IMR-90 (cell line): ENCODE data around the gene ZNF277. TPM values are rescaled to one million over a fixed set of nuclear protein-coding genes. Genes with fewer than 3 reads are reported as not detected.

ENCODE experiments used
- ATAC-seq: fragments of 200-7000 bp; cut with Tn5 transposase; 2 replicates; pipeline ENCODE4 v1.9.1; 2020; ENCODE audit warnings: low read depth, mild to moderate bottlenecking, moderate library complexity
- BruUV-seq: library from RNA; stranded (reverse); fragments of 400-500 nt; replicated peaks from 2 replicates; lab custom pipeline; 2021; lab: Mats Ljungman, UMichigan
- CTCF ChIA-PET: fragments of 300-600 bp; formaldehyde crosslinking; extraction: SDS; loops from one replicate; lab custom pipeline; 2021; ENCODE audit warnings: antibody characterized with exemption; lab: Yijun Ruan, JAX
- POLR2A ChIA-PET: fragments of 300-600 bp; sonication (Branson Sonifier 250); formaldehyde crosslinking; loops from one replicate; lab custom pipeline; 2022; ENCODE audit warnings: antibody characterized with exemption; ENCODE audit not compliant: unreplicated experiment; lab: Charles Lee
- DNase-seq: peaks from one replicate; pipeline ENCODE4 v3.0.0; 2013
- H2AFZ ChIP-seq: replicated peaks from 2 replicates; pipeline ENCODE3; 2013; ENCODE audit warnings: low read length, mild to moderate bottlenecking; ENCODE audit not compliant: poor library complexity
- H2AK5ac ChIP-seq: 2 replicates; pipeline ENCODE4 v1.6.1; 2013; ENCODE audit warnings: low read depth, low read length, inconsistent platforms
- H2AK9ac ChIP-seq: replicated peaks from 2 replicates; pipeline ENCODE3; 2013; ENCODE audit warnings: mild to moderate bottlenecking, low read depth, low read length, moderate library complexity; ENCODE audit not compliant: poor library complexity
- H2BK120ac ChIP-seq: 2 replicates; pipeline ENCODE4 v1.6.1; 2013; ENCODE audit warnings: low read depth, low read length, inconsistent platforms
- H2BK15ac ChIP-seq: 3 replicates; pipeline ENCODE4 v1.6.1; 2013; ENCODE audit warnings: low read depth, low read length, inconsistent platforms
- H2BK20ac ChIP-seq: 2 replicates; pipeline ENCODE4 v1.6.1; 2013; ENCODE audit warnings: low read depth, mild to moderate bottlenecking, inconsistent platforms, low read length, moderate library complexity
- H2BK5ac ChIP-seq: 2 replicates; pipeline ENCODE4 v1.6.1; 2013; ENCODE audit warnings: mild to moderate bottlenecking, low read depth, low read length, inconsistent platforms; ENCODE audit not compliant: poor library complexity, severe bottlenecking
- H3K14ac ChIP-seq: replicated peaks from 2 replicates; pipeline ENCODE4 v1.6.1; 2013; ENCODE audit warnings: low read depth, low read length, inconsistent platforms
- H3K18ac ChIP-seq: 2 replicates; pipeline ENCODE4 v1.6.1; 2013; ENCODE audit warnings: low read depth, low read length, control low read depth
- H3K23ac ChIP-seq: 2 replicates; pipeline ENCODE4 v1.6.1; 2013; ENCODE audit warnings: low read depth, low read length, inconsistent platforms
- H3K27ac ChIP-seq: 2 replicates; pipeline ENCODE4 v1.5.1; 2013; ENCODE audit warnings: mild to moderate bottlenecking, control low read depth, low read length; ENCODE audit not compliant: insufficient read depth
- H3K27me3 ChIP-seq: 2 replicates; pipeline ENCODE4 v1.6.1; 2013; ENCODE audit warnings: low read length; ENCODE audit not compliant: control insufficient read depth, insufficient read depth
- H3K36me3 ChIP-seq: 2 replicates; pipeline ENCODE4 v1.6.1; 2013; ENCODE audit warnings: low read length, mixed read lengths; ENCODE audit not compliant: control insufficient read depth, insufficient read depth
- H3K4ac ChIP-seq: 2 replicates; pipeline ENCODE4 v1.6.1; 2013; ENCODE audit warnings: low read depth, low read length, inconsistent platforms
- H3K4me1 ChIP-seq: 2 replicates; pipeline ENCODE4 v1.6.1; 2013; ENCODE audit warnings: low read length, mixed read lengths; ENCODE audit not compliant: control insufficient read depth, insufficient read depth
- H3K4me2 ChIP-seq: 2 replicates; pipeline ENCODE4 v1.6.1; 2013; ENCODE audit warnings: low read depth, mild to moderate bottlenecking, control low read depth, low read length, moderate library complexity
- H3K4me3 ChIP-seq: 2 replicates; pipeline ENCODE4 v1.5.1; 2013; ENCODE audit warnings: low read depth, mild to moderate bottlenecking, control low read depth, low read length, moderate library complexity; ENCODE audit not compliant: insufficient read depth
- H3K56ac ChIP-seq: 2 replicates; pipeline ENCODE4 v1.6.1; 2013; ENCODE audit warnings: low read length, inconsistent platforms; ENCODE audit not compliant: insufficient read depth; ENCODE audit errors: extremely low read depth
- H3K79me1 ChIP-seq, 2 experiments: 2 replicates each; pipeline ENCODE4 v1.6.1; 2013; ENCODE audit warnings: low read length in 2 of 2, inconsistent platforms in 1 of 2, low read depth in 1 of 2
- H3K9ac ChIP-seq: 2 replicates; pipeline ENCODE4 v1.6.1; 2013; ENCODE audit warnings: low read depth, low read length, control low read depth
- H3K9me1 ChIP-seq: 2 replicates; pipeline ENCODE4 v1.6.1; 2013; ENCODE audit warnings: low read length, inconsistent platforms; ENCODE audit not compliant: insufficient read depth
- H3K9me3 ChIP-seq: 2 replicates; pipeline ENCODE4 v1.6.1; 2013; ENCODE audit warnings: low read length; ENCODE audit not compliant: control insufficient read depth, insufficient read depth
- H4K20me1 ChIP-seq: 2 replicates; pipeline ENCODE4 v1.6.1; 2013; ENCODE audit warnings: low read length, inconsistent platforms; ENCODE audit not compliant: insufficient read depth
- H4K5ac ChIP-seq: 2 replicates; pipeline ENCODE4 v1.6.1; 2013; ENCODE audit warnings: mild to moderate bottlenecking, low read depth, low read length, control low read depth
- H4K8ac ChIP-seq, 2 experiments: 2 replicates each; pipeline ENCODE4 v1.6.1; 2013; ENCODE audit warnings: low read depth in 2 of 2, low read length in 2 of 2, control low read depth in 1 of 2, inconsistent platforms in 1 of 2
- H4K91ac ChIP-seq: 2 replicates; pipeline ENCODE4 v1.6.1; 2013; ENCODE audit warnings: low read depth, low read length, inconsistent platforms; ENCODE audit not compliant: insufficient read depth
- BHLHE40 ChIP-seq: fragments of 150-350 bp; IDR thresholded peaks from 2 replicates; pipeline ENCODE4 v1.6.1; 2016; ENCODE audit warnings: mild to moderate bottlenecking, low read depth, low read length
- CEBPB ChIP-seq: IDR thresholded peaks from 2 replicates; pipeline ENCODE4 v1.6.1; 2012; ENCODE audit warnings: low read depth, low read length, improper control_type of control experiment
- CHD1 ChIP-seq: IDR thresholded peaks from 2 replicates; pipeline ENCODE4 v1.6.1; 2012; ENCODE audit warnings: low read depth, low read length, improper control_type of control experiment
- ELK1 ChIP-seq: fragments of 150-350 bp; IDR thresholded peaks from 2 replicates; pipeline ENCODE4 v1.6.1; 2016; ENCODE audit warnings: low read depth, mild to moderate bottlenecking, low read length, moderate library complexity, borderline replicate concordance
- FOS ChIP-seq: fragments of 150-350 bp; IDR thresholded peaks from 2 replicates; pipeline ENCODE4 v1.6.1; 2016; ENCODE audit warnings: low read depth, low read length
- MAFK ChIP-seq: IDR thresholded peaks from 2 replicates; pipeline ENCODE4 v1.6.1; 2012; ENCODE audit warnings: low read depth, low read length, improper control_type of control experiment
- MAZ ChIP-seq: IDR thresholded peaks from 2 replicates; pipeline ENCODE4 v1.6.1; 2012; ENCODE audit warnings: low read depth, mild to moderate bottlenecking, low read length, improper control_type of control experiment, moderate library complexity, borderline replicate concordance
- MXI1 ChIP-seq: IDR thresholded peaks from 2 replicates; pipeline ENCODE4 v1.6.1; 2012; ENCODE audit warnings: low read depth, mild to moderate bottlenecking, low read length, moderate library complexity, borderline replicate concordance
- NFE2L2 ChIP-seq: fragments of 150-350 bp; IDR thresholded peaks from 2 replicates; pipeline ENCODE4 v1.6.1; 2016; ENCODE audit warnings: low read depth, mild to moderate bottlenecking, low read length
- POLR2A ChIP-seq: IDR thresholded peaks from 2 replicates; pipeline ENCODE4 v1.6.1; 2012; ENCODE audit warnings: mild to moderate bottlenecking, low read depth, low read length
- RAD21 ChIP-seq: IDR thresholded peaks from 2 replicates; pipeline ENCODE4 v1.6.1; 2012; ENCODE audit warnings: low read length, improper control_type of control experiment
- RCOR1 ChIP-seq: IDR thresholded peaks from 2 replicates; pipeline ENCODE4 v1.6.1; 2012; ENCODE audit warnings: mild to moderate bottlenecking, low read length, improper control_type of control experiment; ENCODE audit not compliant: insufficient replicate concordance
- RFX5 ChIP-seq: IDR thresholded peaks from 2 replicates; pipeline ENCODE4 v1.8.0; 2012; ENCODE audit warnings: low read depth, mild to moderate bottlenecking, low read length, moderate library complexity
- SMC3 ChIP-seq: fragments of 150-350 bp; IDR thresholded peaks from 2 replicates; pipeline ENCODE4 v1.6.1; 2016; ENCODE audit warnings: low read depth, mild to moderate bottlenecking, antibody characterized with exemption, low read length, moderate library complexity
- WGBS, 2 experiments: methylation state at CpG; one replicate each; pipeline versions ENCODE4 v1.1.5 to v1.1.7; 2013; ENCODE audit warnings: missing lambda C conversion rate in 2 of 2; ENCODE audit not compliant: insufficient read length in 1 of 2; ENCODE audit errors: extremely low coverage in 2 of 2; 5-methylcytosine and 5-hydroxymethylcytosine counted together
- dilution Hi-C: fragments of 300-500 bp; cut with HindIII; formaldehyde crosslinking; loops from one replicate; pipeline ENCODE4 v1.14.3; 2018; ENCODE audit warnings: low sequenced_read_pairs; ENCODE audit not compliant: unreplicated experiment
- in situ Hi-C: fragments of 300-500 bp; cut with MboI; formaldehyde crosslinking; loops from 3 replicates; pipeline ENCODE4 v1.14.3; 2019; ENCODE audit warnings: low sequenced_read_pairs, inconsistent platforms, mixed read lengths
- intact Hi-C: fragments of 100-400 bp; cut with micrococcal nuclease; formaldehyde crosslinking; loops from 2 replicates; pipeline ENCODE4 v1.10.0; 2022
- polyA plus RNA-seq, 3 experiments: library from polyadenylated mRNA; depleted of rRNA; stranded (reverse); fragments of >200 nt; gene quantifications; 2 replicates each; pipeline ENCODE4 v1.2.3, GENCODE V29; 2012; ENCODE audit warnings: low replicate concordance in 1 of 3
- total RNA-seq: library from RNA; depleted of rRNA; stranded (reverse); fragments of >200 nt; gene quantifications from 2 replicates; pipeline ENCODE4 v1.2.3, GENCODE V29; 2012
- TF ChIP-seq, protein P1 (sequence below): fragments of 150-350 bp; IDR thresholded peaks from 2 replicates; pipeline ENCODE4 v1.6.1; 2017; ENCODE audit warnings: mild to moderate bottlenecking, antibody characterized with exemption, low read length, low read depth
- TF ChIP-seq, protein P2 (sequence below): conservative IDR thresholded peaks from 2 replicates; pipeline ENCODE4 v1.5.1; 2012; ENCODE audit warnings: mild to moderate bottlenecking, low read depth, low read length, improper control_type of control experiment

Gene ZNF277
- total and polyA plus RNA-seq, 2 of the 4 experiments (the other 2 are of a cell fraction), result 7.3 to 21.3 TPM

DNA sequence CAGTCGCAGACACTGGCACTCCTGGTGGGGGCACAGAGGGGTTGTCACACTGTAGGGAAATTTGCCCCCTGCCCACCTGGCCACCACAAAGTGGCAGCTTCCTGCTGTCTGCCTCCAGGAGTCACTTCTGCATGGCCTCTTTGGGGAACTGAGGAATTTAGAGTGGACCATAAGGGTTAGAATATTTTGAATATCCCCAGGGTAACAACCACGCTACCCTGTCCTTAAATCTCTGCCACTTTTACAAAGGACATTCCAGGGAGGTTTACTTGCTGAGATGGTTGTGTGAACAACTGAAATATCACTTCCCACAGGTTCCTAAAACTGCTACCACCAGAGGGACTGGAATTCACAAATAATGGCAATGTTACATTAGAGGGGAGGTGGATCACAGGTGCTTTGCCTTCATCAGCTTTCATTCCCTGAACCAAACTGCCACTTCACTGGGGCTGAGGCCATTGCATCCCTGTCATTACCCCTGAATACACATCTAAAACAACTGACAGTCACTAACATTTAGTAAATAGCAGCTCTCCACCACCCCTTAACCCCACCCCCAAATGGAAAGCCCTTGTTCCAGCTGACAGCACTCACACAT is 155.7 kb downstream of the ZNF277 start:
- peaks cover 8% of the 10 kb centered on the region; the same call in 1 of the 2 replicates for H3K9me1 ChIP-seq
- no peak overlapping the region for H3K4me3 ChIP-seq
- no TSS peak for BruUV-seq
- H2BK5ac ChIP-seq, result no peak overlapping the region
- no peaks in the 10 kb centered on the region for H3K27me3 ChIP-seq
- H3K9ac ChIP-seq, result no peak overlapping the region
- peak; percentile 24; the same call in 1 of the 2 replicates for ATAC-seq
- H3K4me2 ChIP-seq, result no peak overlapping the region
- dilution Hi-C loops (no loop called here), in situ Hi-C loops (no loop called here), intact Hi-C loops (no loop called here)
- peaks cover 3% of the 10 kb centered on the region; the same call in 1 of the 2 replicates for H3K4me1 ChIP-seq
- H2BK20ac ChIP-seq, result no peak overlapping the region
- no peak for DNase-seq
- no peak overlapping the region for H4K91ac ChIP-seq
- TF ChIP-seq ELK1 (no peak), FOS (no peak), MAZ (no peak), POLR2A (no peak), MXI1 (no peak), BHLHE40 (no peak), RCOR1 (no peak), CEBPB (no peak), RFX5 (no peak), MAFK (no peak), SMC3 (no peak), NFE2L2 (no peak), RAD21 (no peak), CHD1 (no peak)
- TF ChIP-seq, protein P1, sequence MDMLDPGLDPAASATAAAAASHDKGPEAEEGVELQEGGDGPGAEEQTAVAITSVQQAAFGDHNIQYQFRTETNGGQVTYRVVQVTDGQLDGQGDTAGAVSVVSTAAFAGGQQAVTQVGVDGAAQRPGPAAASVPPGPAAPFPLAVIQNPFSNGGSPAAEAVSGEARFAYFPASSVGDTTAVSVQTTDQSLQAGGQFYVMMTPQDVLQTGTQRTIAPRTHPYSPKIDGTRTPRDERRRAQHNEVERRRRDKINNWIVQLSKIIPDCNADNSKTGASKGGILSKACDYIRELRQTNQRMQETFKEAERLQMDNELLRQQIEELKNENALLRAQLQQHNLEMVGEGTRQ, result no peak
- TF ChIP-seq, protein P2, sequence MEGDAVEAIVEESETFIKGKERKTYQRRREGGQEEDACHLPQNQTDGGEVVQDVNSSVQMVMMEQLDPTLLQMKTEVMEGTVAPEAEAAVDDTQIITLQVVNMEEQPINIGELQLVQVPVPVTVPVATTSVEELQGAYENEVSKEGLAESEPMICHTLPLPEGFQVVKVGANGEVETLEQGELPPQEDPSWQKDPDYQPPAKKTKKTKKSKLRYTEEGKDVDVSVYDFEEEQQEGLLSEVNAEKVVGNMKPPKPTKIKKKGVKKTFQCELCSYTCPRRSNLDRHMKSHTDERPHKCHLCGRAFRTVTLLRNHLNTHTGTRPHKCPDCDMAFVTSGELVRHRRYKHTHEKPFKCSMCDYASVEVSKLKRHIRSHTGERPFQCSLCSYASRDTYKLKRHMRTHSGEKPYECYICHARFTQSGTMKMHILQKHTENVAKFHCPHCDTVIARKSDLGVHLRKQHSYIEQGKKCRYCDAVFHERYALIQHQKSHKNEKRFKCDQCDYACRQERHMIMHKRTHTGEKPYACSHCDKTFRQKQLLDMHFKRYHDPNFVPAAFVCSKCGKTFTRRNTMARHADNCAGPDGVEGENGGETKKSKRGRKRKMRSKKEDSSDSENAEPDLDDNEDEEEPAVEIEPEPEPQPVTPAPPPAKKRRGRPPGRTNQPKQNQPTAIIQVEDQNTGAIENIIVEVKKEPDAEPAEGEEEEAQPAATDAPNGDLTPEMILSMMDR, result no peak
- no peak overlapping the region for H3K4ac ChIP-seq
- H3K23ac ChIP-seq, result no peak overlapping the region; the same call in 1 of the 2 replicates
- H3K18ac ChIP-seq, result no peak overlapping the region
- no peak overlapping the region for H4K8ac ChIP-seq
- no peak overlapping the region for H3K14ac ChIP-seq
- no peaks in the 10 kb centered on the region for H3K9me3 ChIP-seq
- WGBS, 2 experiments, result no CpG with 5 or more reads among the region's 2 CpGs
- POLR2A ChIA-PET, result no interaction called here
- H3K56ac ChIP-seq, result no peak overlapping the region
- CTCF ChIA-PET, result no interaction called here
- no peak overlapping the region for H4K5ac ChIP-seq
- H2AFZ ChIP-seq, result no peak overlapping the region
- no peak overlapping the region for H3K27ac ChIP-seq
- no peak overlapping the region for H2BK15ac ChIP-seq
- no peaks in the 10 kb centered on the region for H3K79me1 ChIP-seq
- H2BK120ac ChIP-seq, result no peak overlapping the region
- H4K20me1 ChIP-seq, result no peaks in the 10 kb centered on the region
- H3K36me3 ChIP-seq, result no peaks in the 10 kb centered on the region
- no peak overlapping the region for H2AK9ac ChIP-seq
- H2AK5ac ChIP-seq, result no peak overlapping the region
